ENCODE data around the gene SLC22A17.

Gene SLC22A17

DNA sequence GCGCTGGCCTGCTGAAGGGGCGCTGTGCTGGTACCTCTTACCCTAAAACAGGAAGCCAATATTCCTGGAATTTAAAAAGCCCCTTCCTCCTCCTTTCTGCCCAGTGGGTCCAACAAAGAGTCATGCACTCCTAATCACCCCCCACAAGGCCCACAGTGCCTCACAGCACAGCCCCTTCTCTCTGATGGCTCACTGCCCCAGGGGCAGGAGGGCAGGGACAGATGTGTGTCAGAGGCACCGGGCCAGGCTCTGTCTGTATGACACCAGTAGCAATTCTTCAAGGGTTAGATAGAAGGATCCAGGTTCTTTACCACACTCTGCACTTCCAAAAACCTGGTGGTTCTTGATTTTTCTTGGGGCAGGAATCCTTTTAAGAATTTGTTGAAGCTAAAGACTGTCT is 46.4 kb upstream of the SLC22A17 start:
- Histone ChIP-seq H3K4me3 (ENCODE audit: low read length) (no peak overlapping the region), H3F3A (ENCODE audit: control insufficient read depth, insufficient read depth) (no peaks in the 10 kb centered on the region), H3K9me2 (replicated peaks; ENCODE audit: control insufficient read depth, low read length) (no peaks in the 10 kb centered on the region), H3K9me3 (ENCODE audit: control insufficient read depth, insufficient read depth, low read length) (no peaks in the 10 kb centered on the region), H3K4me2 (ENCODE audit: low read length) (no peak overlapping the region), H3K27ac (ENCODE audit: low read depth, low read length) (no peak overlapping the region), H3K27me3 (ENCODE audit: control insufficient read depth, low read length) (no peaks in the 10 kb centered on the region), H3K4me1 (ENCODE audit: control insufficient read depth, low read length) (no peaks in the 10 kb centered on the region), H3K36me3 (ENCODE audit: control insufficient read depth, low read length) (no peaks in the 10 kb centered on the region), H4K20me1 (ENCODE audit: control insufficient read depth, insufficient read depth, low read depth, low read length) (no peaks in the 10 kb centered on the region), H3K79me2 (ENCODE audit: control insufficient read depth, low read length) (no peaks in the 10 kb centered on the region)
- TF ChIP-seq, protein P1, sequence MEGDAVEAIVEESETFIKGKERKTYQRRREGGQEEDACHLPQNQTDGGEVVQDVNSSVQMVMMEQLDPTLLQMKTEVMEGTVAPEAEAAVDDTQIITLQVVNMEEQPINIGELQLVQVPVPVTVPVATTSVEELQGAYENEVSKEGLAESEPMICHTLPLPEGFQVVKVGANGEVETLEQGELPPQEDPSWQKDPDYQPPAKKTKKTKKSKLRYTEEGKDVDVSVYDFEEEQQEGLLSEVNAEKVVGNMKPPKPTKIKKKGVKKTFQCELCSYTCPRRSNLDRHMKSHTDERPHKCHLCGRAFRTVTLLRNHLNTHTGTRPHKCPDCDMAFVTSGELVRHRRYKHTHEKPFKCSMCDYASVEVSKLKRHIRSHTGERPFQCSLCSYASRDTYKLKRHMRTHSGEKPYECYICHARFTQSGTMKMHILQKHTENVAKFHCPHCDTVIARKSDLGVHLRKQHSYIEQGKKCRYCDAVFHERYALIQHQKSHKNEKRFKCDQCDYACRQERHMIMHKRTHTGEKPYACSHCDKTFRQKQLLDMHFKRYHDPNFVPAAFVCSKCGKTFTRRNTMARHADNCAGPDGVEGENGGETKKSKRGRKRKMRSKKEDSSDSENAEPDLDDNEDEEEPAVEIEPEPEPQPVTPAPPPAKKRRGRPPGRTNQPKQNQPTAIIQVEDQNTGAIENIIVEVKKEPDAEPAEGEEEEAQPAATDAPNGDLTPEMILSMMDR (IDR thresholded peaks at IDR 0.05; ENCODE audit: low read depth, low read length, poor library complexity, severe bottlenecking): no peak
- no peak for TF ChIP-seq EZH2phosphoT487 (IDR thresholded peaks at IDR 0.05; ENCODE audit: borderline replicate concordance, low read length)

DNA sequence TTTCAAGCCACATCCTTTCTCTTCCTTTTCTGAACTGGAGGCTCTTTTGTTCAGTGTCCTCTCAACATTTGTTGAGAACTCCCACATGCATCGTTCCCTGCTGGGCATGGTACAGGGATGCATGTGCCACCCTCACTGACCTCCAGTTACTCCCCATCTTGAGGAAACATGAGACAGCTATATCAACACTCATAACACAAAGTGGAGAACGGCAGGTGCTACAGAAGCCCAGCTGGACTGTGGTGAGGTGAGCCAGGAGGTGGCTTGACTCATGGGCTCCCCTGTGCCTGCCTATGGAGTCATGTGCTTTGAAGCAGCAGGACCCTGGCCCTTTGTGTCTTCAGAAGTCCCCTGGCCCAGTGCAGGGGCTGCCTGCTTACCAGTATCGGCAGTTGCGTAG is 45.7 kb upstream of the SLC22A17 start:
- Histone ChIP-seq H3F3A (ENCODE audit: control insufficient read depth, insufficient read depth) (no peaks in the 10 kb centered on the region), H3K4me1 (ENCODE audit: control insufficient read depth, low read length) (no peaks in the 10 kb centered on the region), H3K27ac (ENCODE audit: low read depth, low read length) (no peak overlapping the region), H4K20me1 (ENCODE audit: control insufficient read depth, insufficient read depth, low read depth, low read length) (no peaks in the 10 kb centered on the region), H3K36me3 (ENCODE audit: control insufficient read depth, low read length) (no peaks in the 10 kb centered on the region), H3K4me3 (ENCODE audit: low read length) (no peak overlapping the region), H3K9me2 (replicated peaks; ENCODE audit: control insufficient read depth, low read length) (no peaks in the 10 kb centered on the region), H3K27me3 (ENCODE audit: control insufficient read depth, low read length) (no peaks in the 10 kb centered on the region), H3K4me2 (ENCODE audit: low read length) (no peak overlapping the region), H3K79me2 (ENCODE audit: control insufficient read depth, low read length) (no peaks in the 10 kb centered on the region), H3K9me3 (ENCODE audit: control insufficient read depth, insufficient read depth, low read length) (no peaks in the 10 kb centered on the region)
- TF ChIP-seq, protein P1 (IDR thresholded peaks at IDR 0.05; ENCODE audit: low read depth, low read length, poor library complexity, severe bottlenecking): no peak
- TF ChIP-seq EZH2phosphoT487 (IDR thresholded peaks at IDR 0.05; ENCODE audit: borderline replicate concordance, low read length): no peak

DNA sequence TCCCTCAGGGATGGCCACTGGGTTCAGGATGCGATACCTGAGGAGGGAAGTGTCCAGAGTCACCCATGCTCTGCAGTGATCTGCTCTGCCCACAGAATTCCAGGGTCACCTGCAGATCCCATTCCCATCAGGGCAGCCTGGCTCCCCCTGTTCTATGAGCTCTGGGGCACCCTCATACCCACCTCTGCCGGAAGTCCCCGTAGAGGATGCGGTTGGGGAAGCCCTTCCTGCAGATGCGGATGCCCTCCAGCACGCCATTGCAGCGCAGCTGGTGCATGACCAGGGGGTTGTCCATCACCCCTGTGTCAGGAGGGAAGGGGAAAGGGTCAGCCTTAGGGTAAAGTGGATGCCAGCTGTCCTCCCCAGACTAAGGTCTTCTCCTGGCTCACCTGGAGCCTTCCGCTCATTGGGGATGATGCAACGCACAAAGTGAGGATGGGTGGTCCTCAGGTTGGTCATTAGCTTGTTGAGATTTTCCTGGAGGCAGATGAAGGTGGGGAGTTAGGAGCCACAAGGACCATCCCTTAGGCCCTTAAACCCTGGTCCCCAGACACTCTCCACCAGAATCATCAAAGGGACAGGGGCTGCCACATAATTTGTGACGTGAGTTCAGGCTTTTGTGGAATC is 44.2 kb upstream of the SLC22A17 start:
- no peaks in the 10 kb centered on the region for H3K4me1 ChIP-seq (ENCODE audit: control insufficient read depth, low read length)
- H3F3A ChIP-seq (ENCODE audit: control insufficient read depth, insufficient read depth): no peaks in the 10 kb centered on the region
- no peaks in the 10 kb centered on the region for H4K20me1 ChIP-seq (ENCODE audit: control insufficient read depth, insufficient read depth, low read depth, low read length)
- no peaks in the 10 kb centered on the region for H3K27me3 ChIP-seq (ENCODE audit: control insufficient read depth, low read length)
- H3K79me2 ChIP-seq (ENCODE audit: control insufficient read depth, low read length): no peaks in the 10 kb centered on the region
- no peaks in the 10 kb centered on the region for H3K9me3 ChIP-seq (ENCODE audit: control insufficient read depth, insufficient read depth, low read length)
- H3K27ac ChIP-seq (ENCODE audit: low read depth, low read length): no peak overlapping the region
- no peaks in the 10 kb centered on the region for H3K9me2 ChIP-seq (replicated peaks; ENCODE audit: control insufficient read depth, low read length)
- H3K4me3 ChIP-seq (ENCODE audit: low read length): no peak overlapping the region
- H3K36me3 ChIP-seq (ENCODE audit: control insufficient read depth, low read length): no peaks in the 10 kb centered on the region
- no peak overlapping the region for H3K4me2 ChIP-seq (ENCODE audit: low read length)
- TF ChIP-seq, protein P1 (IDR thresholded peaks at IDR 0.05; ENCODE audit: low read depth, low read length, poor library complexity, severe bottlenecking): no peak
- no peak for TF ChIP-seq EZH2phosphoT487 (IDR thresholded peaks at IDR 0.05; ENCODE audit: borderline replicate concordance, low read length)
